Neural crest cell (in vitro differentiated cells): ENCODE data around the gene EIF4E1B. TPM values are rescaled to one million over a fixed set of nuclear protein-coding genes. Genes with fewer than 3 reads are reported as not detected.

ENCODE experiments used
- DNase-seq: peaks from one replicate; pipeline ENCODE4 v3.0.0; 2021; ENCODE audit warnings: low read depth, mixed read lengths, low spot score
- H3K27ac Mint-ChIP-seq: one replicate; pipeline ENCODE4 v1.8.0; 2021; ENCODE audit warnings: mild to moderate bottlenecking, mixed read lengths; ENCODE audit not compliant: unreplicated experiment
- H3K27me3 Mint-ChIP-seq: 2 replicates; pipeline ENCODE4 v1.8.0; 2021; ENCODE audit warnings: low read depth, mild to moderate bottlenecking, mixed read lengths
- H3K36me3 Mint-ChIP-seq: 2 replicates; pipeline ENCODE4 v1.8.0; 2021; ENCODE audit warnings: low read depth, mild to moderate bottlenecking, mixed read lengths
- H3K4me1 Mint-ChIP-seq: 2 replicates; pipeline ENCODE4 v1.8.0; 2021; ENCODE audit warnings: mixed read lengths
- H3K4me3 Mint-ChIP-seq: one replicate; pipeline ENCODE4 v1.8.0; 2021; ENCODE audit warnings: mild to moderate bottlenecking, mixed read lengths
- H3K9me3 Mint-ChIP-seq: 2 replicates; pipeline ENCODE4 v1.8.0; 2021; ENCODE audit warnings: mixed read lengths
- total RNA-seq: library from RNA; stranded (reverse); gene quantifications from 2 replicates; pipeline ENCODE4 v1.2.1, GENCODE V29; 2021
- TF ChIP-seq, protein P1 (sequence below): fragments of 200-600 bp; sonication (generic); conservative IDR thresholded peaks from 2 replicates; pipeline ENCODE4 v1.5.0; 2021; ENCODE audit warnings: antibody characterized with exemption, mild to moderate bottlenecking

The EIF4E1B gene
- total RNA-seq, 1 donor from 2014 or later = not detected

DNA sequence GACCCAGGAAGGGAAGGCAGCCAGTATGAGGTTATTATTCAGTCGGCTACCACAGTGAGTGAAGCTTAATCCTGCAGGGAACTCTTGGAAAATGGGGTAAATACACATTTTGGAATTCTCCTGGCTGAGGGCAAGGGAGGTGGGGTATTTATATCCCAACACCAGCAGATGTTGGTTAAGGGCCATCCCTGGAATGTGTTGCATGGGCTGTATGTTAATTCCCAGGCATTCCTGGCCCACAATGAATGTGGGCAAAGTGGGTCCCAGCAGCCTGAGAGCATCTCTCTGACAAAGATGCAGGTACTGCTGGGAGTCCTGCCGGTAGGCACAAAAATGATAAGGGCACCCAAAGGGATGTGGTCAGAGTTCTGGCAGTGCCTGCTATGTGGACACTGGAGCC is 17.6 kb upstream of the EIF4E1B start:
- TF ChIP-seq, protein P1, sequence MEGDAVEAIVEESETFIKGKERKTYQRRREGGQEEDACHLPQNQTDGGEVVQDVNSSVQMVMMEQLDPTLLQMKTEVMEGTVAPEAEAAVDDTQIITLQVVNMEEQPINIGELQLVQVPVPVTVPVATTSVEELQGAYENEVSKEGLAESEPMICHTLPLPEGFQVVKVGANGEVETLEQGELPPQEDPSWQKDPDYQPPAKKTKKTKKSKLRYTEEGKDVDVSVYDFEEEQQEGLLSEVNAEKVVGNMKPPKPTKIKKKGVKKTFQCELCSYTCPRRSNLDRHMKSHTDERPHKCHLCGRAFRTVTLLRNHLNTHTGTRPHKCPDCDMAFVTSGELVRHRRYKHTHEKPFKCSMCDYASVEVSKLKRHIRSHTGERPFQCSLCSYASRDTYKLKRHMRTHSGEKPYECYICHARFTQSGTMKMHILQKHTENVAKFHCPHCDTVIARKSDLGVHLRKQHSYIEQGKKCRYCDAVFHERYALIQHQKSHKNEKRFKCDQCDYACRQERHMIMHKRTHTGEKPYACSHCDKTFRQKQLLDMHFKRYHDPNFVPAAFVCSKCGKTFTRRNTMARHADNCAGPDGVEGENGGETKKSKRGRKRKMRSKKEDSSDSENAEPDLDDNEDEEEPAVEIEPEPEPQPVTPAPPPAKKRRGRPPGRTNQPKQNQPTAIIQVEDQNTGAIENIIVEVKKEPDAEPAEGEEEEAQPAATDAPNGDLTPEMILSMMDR = no peak
- peaks cover 63% of the 10 kb centered on the region for H3K27me3 Mint-ChIP-seq
- DNase-seq = no peak
- H3K4me1 Mint-ChIP-seq = peaks cover 28% of the 10 kb centered on the region
- no peak overlapping the region for H3K27ac Mint-ChIP-seq
- no peaks in the 10 kb centered on the region for H3K9me3 Mint-ChIP-seq
- H3K4me3 Mint-ChIP-seq = no peak overlapping the region
- no peaks in the 10 kb centered on the region for H3K36me3 Mint-ChIP-seq

- H3K4me1 Mint-ChIP-seq = peaks cover 16% of the 10 kb centered on the region
- no peak overlapping the region for H3K27ac Mint-ChIP-seq
- H3K36me3 Mint-ChIP-seq = no peaks in the 10 kb centered on the region
- peak overlapping the region; percentile 8 for H3K4me3 Mint-ChIP-seq
- H3K9me3 Mint-ChIP-seq = no peaks in the 10 kb centered on the region
- TF ChIP-seq, protein P1 = no peak
- peaks cover 84% of the 10 kb centered on the region for H3K27me3 Mint-ChIP-seq
- DNase-seq = no peak
Measured at GRCh38 chr5:176614805-176615478, 15.5 kb upstream of the EIF4E1B start.

- Mint-ChIP-seq H3K9me3 (no peaks in the 10 kb centered on the region), H3K4me1 (peaks cover 9% of the 10 kb centered on the region), H3K4me3 (no peak overlapping the region), H3K36me3 (no peaks in the 10 kb centered on the region), H3K27ac (no peak overlapping the region), H3K27me3 (peaks cover 93% of the 10 kb centered on the region)
- TF ChIP-seq, protein P1 = no peak
- no peak for DNase-seq
Measured at GRCh38 chr5:176616511-176616910, 14.0 kb upstream of the EIF4E1B start.

DNA sequence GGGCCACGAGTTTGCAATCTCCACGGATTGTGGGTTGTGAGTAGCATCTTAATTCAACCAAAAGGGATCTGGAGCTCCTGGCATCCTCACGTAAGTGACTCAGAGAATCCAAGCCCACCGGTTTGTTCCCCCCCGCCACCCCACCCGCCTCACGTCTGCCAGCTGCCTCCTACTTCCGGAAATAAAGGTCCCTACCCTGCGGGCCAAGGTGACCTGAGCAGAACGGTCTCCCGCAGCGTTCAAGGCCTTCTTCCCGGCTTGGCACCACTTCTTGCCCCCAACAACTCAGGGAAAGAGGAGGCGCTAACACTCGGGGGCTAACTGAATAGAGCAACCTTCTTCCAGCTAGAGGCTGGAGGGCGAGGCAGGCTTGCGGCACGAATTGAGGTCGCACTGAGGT is 11.7 kb upstream of the EIF4E1B start:
- no peaks in the 10 kb centered on the region for H3K9me3 Mint-ChIP-seq
- TF ChIP-seq, protein P1 = no peak
- no peak for DNase-seq
- peaks cover 5% of the 10 kb centered on the region for H3K4me1 Mint-ChIP-seq
- no peak overlapping the region for H3K4me3 Mint-ChIP-seq
- H3K27ac Mint-ChIP-seq = no peak overlapping the region
- no peaks in the 10 kb centered on the region for H3K36me3 Mint-ChIP-seq
- peaks cover 94% of the 10 kb centered on the region for H3K27me3 Mint-ChIP-seq

DNA sequence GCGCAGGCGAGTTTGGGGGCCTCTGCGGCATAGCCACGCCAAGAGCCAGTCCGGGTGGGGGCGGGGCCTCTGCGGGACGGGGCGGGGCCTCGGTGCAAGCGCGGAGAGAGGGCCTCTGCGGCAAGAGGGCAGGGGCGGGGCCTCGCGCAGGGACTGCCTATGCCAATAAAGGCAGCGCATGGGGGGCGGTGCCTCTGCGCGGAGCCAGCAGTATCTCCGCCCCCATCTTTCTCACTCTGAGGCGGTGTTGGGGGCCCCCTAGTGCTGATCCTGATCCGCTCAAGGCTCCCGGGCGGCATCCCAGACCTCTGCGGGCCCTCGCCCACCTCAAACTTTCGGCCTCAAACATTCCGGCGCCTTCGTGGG is 11.3 kb upstream of the EIF4E1B start:
- peaks cover 94% of the 10 kb centered on the region for H3K27me3 Mint-ChIP-seq

More for the DNA sequence above, 11.3 kb upstream of the EIF4E1B start:
- Mint-ChIP-seq H3K36me3 (no peaks in the 10 kb centered on the region), H3K27ac (no peak overlapping the region), H3K9me3 (no peaks in the 10 kb centered on the region), H3K4me1 (peaks cover 1% of the 10 kb centered on the region), H3K4me3 (peak overlapping the region; percentile 6)
- peak; percentile 80 for DNase-seq
- TF ChIP-seq, protein P1 = peak; percentile 42
